ENCODE results near the gene CAMK1D. TPM values are rescaled to one million over a fixed set of nuclear protein-coding genes. Genes with fewer than 3 reads are reported as not detected.

The CAMK1D gene
- total and polyA plus RNA-seq, 11 donors: 1.4 to 16.0 (median 2.5) TPM

- H3K9me3 ChIP-seq: peaks cover 0 to 6% (median 0%) of the 10 kb centered on the region in 12 donors
- no peak overlapping the region for H3K4me3 ChIP-seq
- intact Hi-C loops (cut with DNase I): no loop called here
- no peak for DNase-seq
- H3K4me1 ChIP-seq: no peaks in the 10 kb centered on the region
- H3K27me3 ChIP-seq: no peaks in the 10 kb centered on the region
- WGBS, 4 donors: 79 to 87% (median 86%) methylated on average over 3 of the region's 3 CpGs
- H3K36me3 ChIP-seq: no peaks in the 10 kb centered on the region
- TF ChIP-seq, protein P1, sequence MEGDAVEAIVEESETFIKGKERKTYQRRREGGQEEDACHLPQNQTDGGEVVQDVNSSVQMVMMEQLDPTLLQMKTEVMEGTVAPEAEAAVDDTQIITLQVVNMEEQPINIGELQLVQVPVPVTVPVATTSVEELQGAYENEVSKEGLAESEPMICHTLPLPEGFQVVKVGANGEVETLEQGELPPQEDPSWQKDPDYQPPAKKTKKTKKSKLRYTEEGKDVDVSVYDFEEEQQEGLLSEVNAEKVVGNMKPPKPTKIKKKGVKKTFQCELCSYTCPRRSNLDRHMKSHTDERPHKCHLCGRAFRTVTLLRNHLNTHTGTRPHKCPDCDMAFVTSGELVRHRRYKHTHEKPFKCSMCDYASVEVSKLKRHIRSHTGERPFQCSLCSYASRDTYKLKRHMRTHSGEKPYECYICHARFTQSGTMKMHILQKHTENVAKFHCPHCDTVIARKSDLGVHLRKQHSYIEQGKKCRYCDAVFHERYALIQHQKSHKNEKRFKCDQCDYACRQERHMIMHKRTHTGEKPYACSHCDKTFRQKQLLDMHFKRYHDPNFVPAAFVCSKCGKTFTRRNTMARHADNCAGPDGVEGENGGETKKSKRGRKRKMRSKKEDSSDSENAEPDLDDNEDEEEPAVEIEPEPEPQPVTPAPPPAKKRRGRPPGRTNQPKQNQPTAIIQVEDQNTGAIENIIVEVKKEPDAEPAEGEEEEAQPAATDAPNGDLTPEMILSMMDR (IDR thresholded peaks at IDR 0.05): no peak
- no peak for TF ChIP-seq POLR2A (IDR thresholded peaks at IDR 0.05)
- no peak for ATAC-seq
- H3K27ac ChIP-seq: no peak overlapping the region
These were observed 287.2 kb downstream of the CAMK1D start for GRCh38 chr10:12636571-12636970.

GRCh38 chr10:12637649-12638048 lies 288.3 kb downstream of the CAMK1D start:
- intact Hi-C loops (cut with DNase I): no loop called here
- TF ChIP-seq POLR2A (IDR thresholded peaks at IDR 0.05): no peak
- TF ChIP-seq, protein P1 (IDR thresholded peaks at IDR 0.05): no peak
- WGBS, 4 donors: 92 to 97% (median 94%) methylated on average over 6 to 8 of the region's 8 CpGs
- no peak for ATAC-seq
- no peaks in the 10 kb centered on the region for H3K4me1 ChIP-seq
- H3K9me3 ChIP-seq: no peaks in the 10 kb centered on the region
- H3K27me3 ChIP-seq: no peaks in the 10 kb centered on the region
- no peak for DNase-seq
- H3K36me3 ChIP-seq: no peaks in the 10 kb centered on the region
- H3K4me3 ChIP-seq: no peak overlapping the region
- no peak overlapping the region for H3K27ac ChIP-seq

- H3K4me3 ChIP-seq: no peak overlapping the region
- TF ChIP-seq POLR2A (IDR thresholded peaks at IDR 0.05): no peak
- TF ChIP-seq, protein P1 (IDR thresholded peaks at IDR 0.05): no peak
- no peaks in the 10 kb centered on the region for H3K36me3 ChIP-seq
- no peaks in the 10 kb centered on the region for H3K27me3 ChIP-seq
- intact Hi-C loops (cut with DNase I): no loop called here
- WGBS, 4 donors: 66 to 78% (median 75%) methylated on average over 7 of the region's 7 CpGs
- no peak overlapping the region for H3K27ac ChIP-seq
- H3K4me1 ChIP-seq: no peaks in the 10 kb centered on the region
- ATAC-seq (no peak), DNase-seq (no peak)
- no peaks in the 10 kb centered on the region for H3K9me3 ChIP-seq
These were observed 288.8 kb downstream of the CAMK1D start for GRCh38 chr10:12638103-12638502.

- H3K4me1 ChIP-seq: no peaks in the 10 kb centered on the region
- TF ChIP-seq, protein P1 (IDR thresholded peaks at IDR 0.05): no peak
- TF ChIP-seq POLR2A (IDR thresholded peaks at IDR 0.05): no peak
- DNase-seq (no peak), ATAC-seq (no peak)
- H3K36me3 ChIP-seq: no peaks in the 10 kb centered on the region
- H3K27ac ChIP-seq: no peak overlapping the region
- WGBS, 4 donors: 82 to 88% (median 84%) methylated on average over 11 of the region's 11 CpGs
- H3K9me3 ChIP-seq: no peaks in the 10 kb centered on the region
- H3K27me3 ChIP-seq: no peaks in the 10 kb centered on the region
- intact Hi-C loops (cut with DNase I): no loop called here
- no peak overlapping the region for H3K4me3 ChIP-seq
These were observed 289.4 kb downstream of the CAMK1D start for GRCh38 chr10:12638781-12639180.

Measured in heart left ventricle (tissue), 16 donors.